ENCODE measurements around the gene RPRD1B. TPM values are rescaled to one million over a fixed set of nuclear protein-coding genes. Genes with fewer than 3 reads are reported as not detected.

RPRD1B gene
- total and polyA plus RNA-seq, 4 donors = 5.8 to 34.3 (median 29.4) TPM

DNA sequence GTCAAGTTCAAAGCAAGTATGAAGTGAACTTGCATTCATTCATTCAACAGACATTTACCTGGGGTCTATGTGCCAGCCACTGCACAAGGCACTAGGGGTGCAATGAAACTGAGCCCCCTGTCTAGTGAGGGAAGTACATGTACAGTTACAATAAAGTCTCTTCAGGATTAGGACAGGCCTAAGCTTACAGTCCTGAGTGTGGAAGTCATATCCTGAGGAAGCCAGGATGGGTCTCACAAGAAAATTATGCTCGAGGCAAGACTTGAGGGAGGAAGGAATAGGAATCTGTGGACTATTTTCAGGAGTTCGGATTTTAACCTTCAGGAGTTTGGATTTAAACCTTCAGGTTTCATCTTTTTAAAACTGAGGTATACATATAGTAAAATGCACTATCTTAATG, 19.7 kb upstream of the RPRD1B start:
- Histone ChIP-seq H3K4me3 (ENCODE audit: low read depth in 1 of 3, low read length in 3 of 3) (no peak overlapping the region), H3K27ac (ENCODE audit: low read depth in 1 of 2, low read length in 2 of 2) (no peak overlapping the region), H3K4me1 (ENCODE audit: control insufficient read depth in 4 of 4, insufficient read depth in 4 of 4, low read length in 3 of 4) (no peaks in the 10 kb centered on the region), H3K9ac (ENCODE audit: low read depth in 1 of 2, low read length in 2 of 2) (no peak overlapping the region), H3K36me3 (ENCODE audit: control insufficient read depth in 4 of 4, insufficient read depth in 3 of 4, low read depth in 1 of 4, low read length in 3 of 4) (peaks cover 12 to 55% (median 38%) of the 10 kb centered on the region in 4 donors), H3K27me3 (ENCODE audit: control insufficient read depth in 4 of 4, insufficient read depth in 4 of 4, low read length in 3 of 4) (no peaks in the 10 kb centered on the region), H3K9me3 (ENCODE audit: control insufficient read depth in 4 of 4, low read length in 3 of 4) (no peaks in the 10 kb centered on the region)
- 85% methylated on average over 2 of the region's 2 CpGs for WGBS
- TF ChIP-seq YY1 (IDR thresholded peaks at IDR 0.05) = no peak
- TF ChIP-seq, protein P1, sequence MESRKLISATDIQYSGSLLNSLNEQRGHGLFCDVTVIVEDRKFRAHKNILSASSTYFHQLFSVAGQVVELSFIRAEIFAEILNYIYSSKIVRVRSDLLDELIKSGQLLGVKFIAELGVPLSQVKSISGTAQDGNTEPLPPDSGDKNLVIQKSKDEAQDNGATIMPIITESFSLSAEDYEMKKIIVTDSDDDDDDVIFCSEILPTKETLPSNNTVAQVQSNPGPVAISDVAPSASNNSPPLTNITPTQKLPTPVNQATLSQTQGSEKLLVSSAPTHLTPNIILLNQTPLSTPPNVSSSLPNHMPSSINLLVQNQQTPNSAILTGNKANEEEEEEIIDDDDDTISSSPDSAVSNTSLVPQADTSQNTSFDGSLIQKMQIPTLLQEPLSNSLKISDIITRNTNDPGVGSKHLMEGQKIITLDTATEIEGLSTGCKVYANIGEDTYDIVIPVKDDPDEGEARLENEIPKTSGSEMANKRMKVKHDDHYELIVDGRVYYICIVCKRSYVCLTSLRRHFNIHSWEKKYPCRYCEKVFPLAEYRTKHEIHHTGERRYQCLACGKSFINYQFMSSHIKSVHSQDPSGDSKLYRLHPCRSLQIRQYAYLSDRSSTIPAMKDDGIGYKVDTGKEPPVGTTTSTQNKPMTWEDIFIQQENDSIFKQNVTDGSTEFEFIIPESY (IDR thresholded peaks at IDR 0.05) = no peak
- TF ChIP-seq, protein P2, sequence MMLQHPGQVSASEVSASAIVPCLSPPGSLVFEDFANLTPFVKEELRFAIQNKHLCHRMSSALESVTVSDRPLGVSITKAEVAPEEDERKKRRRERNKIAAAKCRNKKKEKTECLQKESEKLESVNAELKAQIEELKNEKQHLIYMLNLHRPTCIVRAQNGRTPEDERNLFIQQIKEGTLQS (IDR thresholded peaks at IDR 0.05) = no peak
- TF ChIP-seq, protein P3, sequence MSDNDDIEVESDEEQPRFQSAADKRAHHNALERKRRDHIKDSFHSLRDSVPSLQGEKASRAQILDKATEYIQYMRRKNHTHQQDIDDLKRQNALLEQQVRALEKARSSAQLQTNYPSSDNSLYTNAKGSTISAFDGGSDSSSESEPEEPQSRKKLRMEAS (IDR thresholded peaks at IDR 0.05) = no peak
- TF ChIP-seq FOXA1 (IDR thresholded peaks at IDR 0.05) = no peak
- no peak for TF ChIP-seq RAD21 (IDR thresholded peaks at IDR 0.05)
- no peak for TF ChIP-seq NR2F2 (IDR thresholded peaks at IDR 0.05)
- TF ChIP-seq CTCF (IDR thresholded peaks at IDR 0.05; ENCODE audit: low read depth, low read length, missing input control) = no peak
- TF ChIP-seq JUND (IDR thresholded peaks at IDR 0.05) = no peak
- no peak for TF ChIP-seq HNF4G (IDR thresholded peaks at IDR 0.05)
- no peak for TF ChIP-seq EGR1 (IDR thresholded peaks at IDR 0.05; ENCODE audit: low read depth in 2 of 2)
- TF ChIP-seq, protein P4, sequence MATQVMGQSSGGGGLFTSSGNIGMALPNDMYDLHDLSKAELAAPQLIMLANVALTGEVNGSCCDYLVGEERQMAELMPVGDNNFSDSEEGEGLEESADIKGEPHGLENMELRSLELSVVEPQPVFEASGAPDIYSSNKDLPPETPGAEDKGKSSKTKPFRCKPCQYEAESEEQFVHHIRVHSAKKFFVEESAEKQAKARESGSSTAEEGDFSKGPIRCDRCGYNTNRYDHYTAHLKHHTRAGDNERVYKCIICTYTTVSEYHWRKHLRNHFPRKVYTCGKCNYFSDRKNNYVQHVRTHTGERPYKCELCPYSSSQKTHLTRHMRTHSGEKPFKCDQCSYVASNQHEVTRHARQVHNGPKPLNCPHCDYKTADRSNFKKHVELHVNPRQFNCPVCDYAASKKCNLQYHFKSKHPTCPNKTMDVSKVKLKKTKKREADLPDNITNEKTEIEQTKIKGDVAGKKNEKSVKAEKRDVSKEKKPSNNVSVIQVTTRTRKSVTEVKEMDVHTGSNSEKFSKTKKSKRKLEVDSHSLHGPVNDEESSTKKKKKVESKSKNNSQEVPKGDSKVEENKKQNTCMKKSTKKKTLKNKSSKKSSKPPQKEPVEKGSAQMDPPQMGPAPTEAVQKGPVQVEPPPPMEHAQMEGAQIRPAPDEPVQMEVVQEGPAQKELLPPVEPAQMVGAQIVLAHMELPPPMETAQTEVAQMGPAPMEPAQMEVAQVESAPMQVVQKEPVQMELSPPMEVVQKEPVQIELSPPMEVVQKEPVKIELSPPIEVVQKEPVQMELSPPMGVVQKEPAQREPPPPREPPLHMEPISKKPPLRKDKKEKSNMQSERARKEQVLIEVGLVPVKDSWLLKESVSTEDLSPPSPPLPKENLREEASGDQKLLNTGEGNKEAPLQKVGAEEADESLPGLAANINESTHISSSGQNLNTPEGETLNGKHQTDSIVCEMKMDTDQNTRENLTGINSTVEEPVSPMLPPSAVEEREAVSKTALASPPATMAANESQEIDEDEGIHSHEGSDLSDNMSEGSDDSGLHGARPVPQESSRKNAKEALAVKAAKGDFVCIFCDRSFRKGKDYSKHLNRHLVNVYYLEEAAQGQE (IDR thresholded peaks at IDR 0.05) = no peak
- TF ChIP-seq GABPA (IDR thresholded peaks at IDR 0.05 in 1 of 2, conservative IDR thresholded peaks at IDR 0.05 in 1 of 2) = no peak
- no peak for TF ChIP-seq HNF4A (conservative IDR thresholded peaks at IDR 0.05)
- no peak for TF ChIP-seq RXRA (IDR thresholded peaks at IDR 0.05)
- TF ChIP-seq SP1 (IDR thresholded peaks at IDR 0.05) = no peak
- DNase-seq (ENCODE audit: low spot score) = no peak

GRCh38 chr20:38017959-38018358, 15.6 kb upstream of the RPRD1B start:
- Histone ChIP-seq H3K27ac (ENCODE audit: low read depth in 1 of 2, low read length in 2 of 2) (no peak overlapping the region), H3K27me3 (ENCODE audit: control insufficient read depth in 4 of 4, insufficient read depth in 4 of 4, low read length in 3 of 4) (no peaks in the 10 kb centered on the region), H3K36me3 (ENCODE audit: control insufficient read depth in 4 of 4, insufficient read depth in 3 of 4, low read depth in 1 of 4, low read length in 3 of 4) (peaks cover 8 to 31% (median 20%) of the 10 kb centered on the region in 4 donors), H3K9me3 (ENCODE audit: control insufficient read depth in 4 of 4, low read length in 3 of 4) (no peaks in the 10 kb centered on the region), H3K4me3 (ENCODE audit: low read depth in 1 of 3, low read length in 3 of 3) (no peak overlapping the region), H3K4me1 (ENCODE audit: control insufficient read depth in 4 of 4, insufficient read depth in 4 of 4, low read length in 3 of 4) (peaks cover 0 to 1% (median under 1%) of the 10 kb centered on the region in 4 donors), H3K9ac (ENCODE audit: low read depth in 1 of 2, low read length in 2 of 2) (no peak overlapping the region)
- TF ChIP-seq, protein P1 (IDR thresholded peaks at IDR 0.05) = no peak
- TF ChIP-seq, protein P4 (IDR thresholded peaks at IDR 0.05) = no peak
- TF ChIP-seq FOXA1 (IDR thresholded peaks at IDR 0.05) (no peak), TAF1 (conservative IDR thresholded peaks at IDR 0.05) (no peak), RAD21 (IDR thresholded peaks at IDR 0.05) (no peak), EGR1 (IDR thresholded peaks at IDR 0.05; ENCODE audit: low read depth in 2 of 2) (no peak), YY1 (IDR thresholded peaks at IDR 0.05) (no peak), JUND (IDR thresholded peaks at IDR 0.05) (no peak)
- TF ChIP-seq, protein P2 (IDR thresholded peaks at IDR 0.05) = no peak
- WGBS = 99% methylated on average over 1 of the region's 1 CpG
- no peak for DNase-seq (ENCODE audit: low spot score)
